K562 (cell line): Measurements from ENCODE around the gene RNF114. TPM values are rescaled to one million over a fixed set of nuclear protein-coding genes. Genes with fewer than 3 reads are reported as not detected.

Source experiments
- BACH1 ChIP-seq: fragments of 200-800 bp; sonication (Bioruptor generic); IDR thresholded peaks from 2 replicates; pipeline ENCODE4 v1.6.1; 2016; ENCODE audit warnings: missing genetic modification characterization, missing compliant biosample characterization
- CBX1 ChIP-seq: sonication (generic); IDR thresholded peaks from 2 replicates; pipeline ENCODE4 v1.6.1; 2016; ENCODE audit warnings: antibody characterized with exemption, low read depth, mild to moderate bottlenecking
- CEBPB ChIP-seq: fragments of 450-650 bp; IDR thresholded peaks from 2 replicates; pipeline ENCODE4 v1.6.1; 2016; ENCODE audit warnings: missing genetic modification characterization, missing compliant biosample characterization
- EP400 ChIP-seq: fragments of 450-650 bp; IDR thresholded peaks from 2 replicates; pipeline ENCODE4 v1.6.1; 2017; ENCODE audit warnings: antibody characterized with exemption, mild to moderate bottlenecking, moderate library complexity
- GABPA ChIP-seq: fragments of 200-800 bp; sonication (Bioruptor generic); conservative IDR thresholded peaks from 2 replicates; pipeline ENCODE4 v1.6.1; 2016; ENCODE audit warnings: low read depth, missing genetic modification characterization, missing compliant biosample characterization
- NCOA6 ChIP-seq: fragments of 450-650 bp; IDR thresholded peaks from 2 replicates; pipeline ENCODE4 v1.6.1; 2017; ENCODE audit warnings: mild to moderate bottlenecking
- PRMT5 ChIP-seq: sonication (generic); formaldehyde crosslinking; IDR thresholded peaks from 2 replicates; pipeline ENCODE4 v1.5.0; 2020; ENCODE audit warnings: missing genetic modification reagents
- RBM34 ChIP-seq: fragments of 200-400 bp; formaldehyde crosslinking; IDR thresholded peaks from 2 replicates; pipeline ENCODE4 v1.6.1; 2018; ENCODE audit warnings: low read length, borderline replicate concordance; ENCODE audit not compliant: insufficient read depth
- SAP30 ChIP-seq: fragments of 200-600 bp; sonication (generic); IDR thresholded peaks from 2 replicates; pipeline ENCODE4 v1.6.1; 2012; ENCODE audit warnings: borderline replicate concordance, low read depth, mild to moderate bottlenecking, moderate library complexity, low read length, control low read depth, inconsistent platforms; ENCODE audit not compliant: insufficient read depth, poor library complexity, severe bottlenecking
- TAF7 ChIP-seq: fragments of 450-650 bp; IDR thresholded peaks from 2 replicates; pipeline ENCODE4 v1.6.1; 2016; ENCODE audit warnings: missing genetic modification characterization, missing compliant biosample characterization
- ZFP1 ChIP-seq: fragments of 450-650 bp; formaldehyde crosslinking; IDR thresholded peaks from 2 replicates; pipeline ENCODE4 v1.4.0; 2020; ENCODE audit warnings: mild to moderate bottlenecking, mixed read lengths
- ZNF76 ChIP-seq: fragments of 250-450 bp; sonication (Bioruptor Pico); IDR thresholded peaks from 2 replicates; pipeline ENCODE4 v1.4.0; 2020; ENCODE audit warnings: mild to moderate bottlenecking, moderate library complexity, borderline replicate concordance
- polyA plus RNA-seq, 8 experiments: library from polyadenylated mRNA; depleted of rRNA in 4 of 8; stranded (reverse) in 5 of 8; unstranded in 3 of 8; fragments of >200 nt; fragmentation: Nextera tagmentation in 2 of 8; fragmentation: Illumina TruSeq in 1 of 8; extraction: Ambion mirVana in 2 of 8; extraction: Trizol in 1 of 8; gene quantifications; 2 replicates each; pipeline versions ENCODE4 v1.2.1 to v1.2.3, GENCODE V29; 2011 to 2014; ENCODE audit warnings: inconsistent platforms in 1 of 8, missing spikeins in 1 of 8
- total RNA-seq, 7 experiments: library from RNA; depleted of rRNA in 6 of 7; stranded (reverse); fragments of >200 nt in 6 of 7; fragmentation: Illumina TruSeq in 2 of 7; extraction: Trizol in 2 of 7; gene quantifications; 2 replicates each; pipeline versions ENCODE4 v1.2.1 to v1.2.3, GENCODE V29; 2011 to 2021; ENCODE audit warnings: low replicate concordance in 1 of 7
- TF ChIP-seq, protein P1 (sequence below): fragments of 250-450 bp; sonication (Bioruptor Pico); IDR thresholded peaks from 2 replicates; pipeline ENCODE4 v1.5.1; 2021; ENCODE audit warnings: mild to moderate bottlenecking
- TF ChIP-seq, protein P2 (sequence below): fragments of 200-800 bp; sonication (Bioruptor generic); IDR thresholded peaks from 2 replicates; pipeline ENCODE4 v1.6.1; 2017; ENCODE audit warnings: missing genetic modification characterization, missing compliant biosample characterization
- TF ChIP-seq, protein P3 (sequence below), 2 experiments: IDR thresholded peaks in 1 of 2; conservative IDR thresholded peaks in 1 of 2; 2 replicates each; pipeline ENCODE4 v1.6.1; 2016; ENCODE audit warnings: low read depth in 2 of 2, mild to moderate bottlenecking in 1 of 2, missing compliant biosample characterization in 1 of 2, missing genetic modification characterization in 1 of 2, moderate library complexity in 1 of 2
- TF ChIP-seq, protein P4 (sequence below): IDR thresholded peaks from 2 replicates; pipeline ENCODE4 v1.6.1; 2016; ENCODE audit warnings: missing genetic modification characterization, missing compliant biosample characterization
- TF ChIP-seq, protein P5 (sequence below): fragments of 250-450 bp; sonication (Bioruptor Pico); IDR thresholded peaks from 2 replicates; pipeline ENCODE4 v1.8.0; 2021; ENCODE audit warnings: borderline replicate concordance, mild to moderate bottlenecking, moderate library complexity; ENCODE audit not compliant: poor library complexity, severe bottlenecking

RNF114 gene
- total and polyA plus RNA-seq, 9 of the 15 experiments (the other 6 are each of a cell fraction or from before 2014, with no cell fraction given), result 38.6 to 111 (median 62.6) TPM

DNA sequence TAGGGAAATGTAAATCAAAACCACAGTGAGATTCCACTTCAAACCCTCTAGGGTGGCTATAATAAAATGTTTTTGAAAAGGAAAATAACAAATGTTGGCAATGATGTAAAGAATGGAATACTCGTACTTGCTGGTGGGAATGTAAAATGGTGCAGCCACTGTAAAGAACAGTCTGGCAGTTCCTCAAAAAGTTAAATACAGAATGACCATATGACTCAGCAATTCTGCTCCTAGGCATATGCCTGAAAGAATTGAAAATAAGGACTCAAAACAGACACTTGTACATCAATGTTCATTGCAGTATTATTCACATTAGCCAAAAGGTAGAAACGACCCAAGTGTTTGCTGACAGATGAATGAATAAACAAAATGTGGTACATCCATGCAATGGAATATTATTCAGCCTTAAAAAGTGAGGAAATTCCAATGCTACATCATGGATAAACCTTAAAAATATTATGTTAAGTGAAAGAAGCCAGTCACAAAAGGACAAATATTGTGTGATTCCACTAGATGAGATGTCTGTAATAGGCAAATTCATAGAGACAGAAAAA is 10.2 kb upstream of the RNF114 start (continued):
- TF ChIP-seq, protein P1, sequence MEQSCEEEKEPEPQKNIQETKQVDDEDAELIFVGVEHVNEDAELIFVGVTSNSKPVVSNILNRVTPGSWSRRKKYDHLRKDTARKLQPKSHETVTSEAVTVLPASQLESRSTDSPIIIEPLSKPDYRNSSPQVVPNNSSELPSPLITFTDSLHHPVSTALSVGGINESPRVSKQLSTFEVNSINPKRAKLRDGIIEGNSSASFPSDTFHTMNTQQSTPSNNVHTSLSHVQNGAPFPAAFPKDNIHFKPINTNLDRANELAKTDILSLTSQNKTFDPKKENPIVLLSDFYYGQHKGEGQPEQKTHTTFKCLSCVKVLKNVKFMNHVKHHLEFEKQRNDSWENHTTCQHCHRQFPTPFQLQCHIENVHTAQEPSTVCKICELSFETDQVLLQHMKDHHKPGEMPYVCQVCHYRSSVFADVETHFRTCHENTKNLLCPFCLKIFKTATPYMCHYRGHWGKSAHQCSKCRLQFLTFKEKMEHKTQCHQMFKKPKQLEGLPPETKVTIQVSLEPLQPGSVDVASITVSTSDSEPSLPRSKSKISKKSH (CRISPR knock-in tag), result no peak
- TF ChIP-seq SAP30 (no peak), EP400 (peak; percentile 33; the same call in 1 of the 2 replicates), ZFP1 (no peak), BACH1 (tag) (peak; percentile 93), PRMT5 (CRISPR knock-in tag) (no peak), RBM34 (no peak), CEBPB (no peak), ZNF76 (CRISPR knock-in tag) (no peak), GABPA (tag) (no peak), CBX1 (no peak), NCOA6 (no peak), TAF7 (no peak)
- TF ChIP-seq, protein P2, sequence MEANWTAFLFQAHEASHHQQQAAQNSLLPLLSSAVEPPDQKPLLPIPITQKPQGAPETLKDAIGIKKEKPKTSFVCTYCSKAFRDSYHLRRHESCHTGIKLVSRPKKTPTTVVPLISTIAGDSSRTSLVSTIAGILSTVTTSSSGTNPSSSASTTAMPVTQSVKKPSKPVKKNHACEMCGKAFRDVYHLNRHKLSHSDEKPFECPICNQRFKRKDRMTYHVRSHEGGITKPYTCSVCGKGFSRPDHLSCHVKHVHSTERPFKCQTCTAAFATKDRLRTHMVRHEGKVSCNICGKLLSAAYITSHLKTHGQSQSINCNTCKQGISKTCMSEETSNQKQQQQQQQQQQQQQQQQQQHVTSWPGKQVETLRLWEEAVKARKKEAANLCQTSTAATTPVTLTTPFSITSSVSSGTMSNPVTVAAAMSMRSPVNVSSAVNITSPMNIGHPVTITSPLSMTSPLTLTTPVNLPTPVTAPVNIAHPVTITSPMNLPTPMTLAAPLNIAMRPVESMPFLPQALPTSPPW (CRISPR knock-in tag), result no peak
- TF ChIP-seq, protein P3, sequence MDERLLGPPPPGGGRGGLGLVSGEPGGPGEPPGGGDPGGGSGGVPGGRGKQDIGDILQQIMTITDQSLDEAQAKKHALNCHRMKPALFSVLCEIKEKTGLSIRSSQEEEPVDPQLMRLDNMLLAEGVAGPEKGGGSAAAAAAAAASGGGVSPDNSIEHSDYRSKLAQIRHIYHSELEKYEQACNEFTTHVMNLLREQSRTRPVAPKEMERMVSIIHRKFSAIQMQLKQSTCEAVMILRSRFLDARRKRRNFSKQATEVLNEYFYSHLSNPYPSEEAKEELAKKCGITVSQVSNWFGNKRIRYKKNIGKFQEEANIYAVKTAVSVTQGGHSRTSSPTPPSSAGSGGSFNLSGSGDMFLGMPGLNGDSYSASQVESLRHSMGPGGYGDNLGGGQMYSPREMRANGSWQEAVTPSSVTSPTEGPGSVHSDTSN (CRISPR knock-in tag; IDR thresholded peaks at IDR 0.05; ENCODE audit: low read depth), result no peak
- TF ChIP-seq, protein P3 (tag; conservative IDR thresholded peaks at IDR 0.05; ENCODE audit: low read depth), result 0 out of 2 replicates have a peak, but pooled peaks have one; percentile 9
- TF ChIP-seq, protein P4, sequence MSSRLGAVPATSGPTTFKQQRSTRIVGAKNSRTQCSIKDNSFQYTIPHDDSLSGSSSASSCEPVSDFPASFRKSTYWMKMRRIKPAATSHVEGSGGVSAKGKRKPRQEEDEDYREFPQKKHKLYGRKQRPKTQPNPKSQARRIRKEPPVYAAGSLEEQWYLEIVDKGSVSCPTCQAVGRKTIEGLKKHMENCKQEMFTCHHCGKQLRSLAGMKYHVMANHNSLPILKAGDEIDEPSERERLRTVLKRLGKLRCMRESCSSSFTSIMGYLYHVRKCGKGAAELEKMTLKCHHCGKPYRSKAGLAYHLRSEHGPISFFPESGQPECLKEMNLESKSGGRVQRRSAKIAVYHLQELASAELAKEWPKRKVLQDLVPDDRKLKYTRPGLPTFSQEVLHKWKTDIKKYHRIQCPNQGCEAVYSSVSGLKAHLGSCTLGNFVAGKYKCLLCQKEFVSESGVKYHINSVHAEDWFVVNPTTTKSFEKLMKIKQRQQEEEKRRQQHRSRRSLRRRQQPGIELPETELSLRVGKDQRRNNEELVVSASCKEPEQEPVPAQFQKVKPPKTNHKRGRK (tag), result no peak
- TF ChIP-seq, protein P5, sequence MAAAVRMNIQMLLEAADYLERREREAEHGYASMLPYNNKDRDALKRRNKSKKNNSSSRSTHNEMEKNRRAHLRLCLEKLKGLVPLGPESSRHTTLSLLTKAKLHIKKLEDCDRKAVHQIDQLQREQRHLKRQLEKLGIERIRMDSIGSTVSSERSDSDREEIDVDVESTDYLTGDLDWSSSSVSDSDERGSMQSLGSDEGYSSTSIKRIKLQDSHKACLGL (CRISPR knock-in tag), result no peak
